Body of pancreas (tissue), 4 donors: ENCODE results near the gene BTBD1.

Experiments used
- POLR2A ChIP-seq, 3 donors: fragments of 450-650 bp; IDR thresholded peaks; one replicate each; pipeline ENCODE4 v1.6.1; 2016; ENCODE audit warnings: antibody characterized with exemption in 3 of 3, mild to moderate bottlenecking in 2 of 3
- TF ChIP-seq, protein P1 (sequence below), 7 experiments: fragments of 450-650 bp in 4 of 7; fragments of 200-600 bp in 3 of 7; sonication (generic) in 3 of 7; IDR thresholded peaks; one replicate each; pipeline ENCODE4 v1.5.1; 2016 to 2019; ENCODE audit warnings: antibody characterized with exemption in 7 of 7

DNA sequence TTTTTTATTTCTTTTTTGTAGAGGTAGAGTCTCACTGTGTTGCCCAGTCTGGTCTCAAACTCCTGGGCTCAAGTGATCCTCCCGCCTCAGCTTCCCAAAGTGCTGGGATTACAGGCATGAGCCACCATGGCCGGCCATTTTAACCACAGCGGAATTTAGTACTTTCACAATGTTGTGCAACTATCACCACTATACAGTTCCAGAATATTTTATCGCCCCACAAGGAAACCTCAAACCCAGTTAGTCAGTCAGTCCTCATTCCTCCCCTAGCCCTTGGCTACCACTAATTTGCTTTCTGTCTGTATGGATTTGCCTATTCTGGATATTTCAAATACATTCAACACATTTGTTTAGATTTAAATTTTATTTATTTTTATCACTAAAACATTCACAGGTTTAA, 99.0 kb downstream of the BTBD1 start:
- TF ChIP-seq, protein P1, sequence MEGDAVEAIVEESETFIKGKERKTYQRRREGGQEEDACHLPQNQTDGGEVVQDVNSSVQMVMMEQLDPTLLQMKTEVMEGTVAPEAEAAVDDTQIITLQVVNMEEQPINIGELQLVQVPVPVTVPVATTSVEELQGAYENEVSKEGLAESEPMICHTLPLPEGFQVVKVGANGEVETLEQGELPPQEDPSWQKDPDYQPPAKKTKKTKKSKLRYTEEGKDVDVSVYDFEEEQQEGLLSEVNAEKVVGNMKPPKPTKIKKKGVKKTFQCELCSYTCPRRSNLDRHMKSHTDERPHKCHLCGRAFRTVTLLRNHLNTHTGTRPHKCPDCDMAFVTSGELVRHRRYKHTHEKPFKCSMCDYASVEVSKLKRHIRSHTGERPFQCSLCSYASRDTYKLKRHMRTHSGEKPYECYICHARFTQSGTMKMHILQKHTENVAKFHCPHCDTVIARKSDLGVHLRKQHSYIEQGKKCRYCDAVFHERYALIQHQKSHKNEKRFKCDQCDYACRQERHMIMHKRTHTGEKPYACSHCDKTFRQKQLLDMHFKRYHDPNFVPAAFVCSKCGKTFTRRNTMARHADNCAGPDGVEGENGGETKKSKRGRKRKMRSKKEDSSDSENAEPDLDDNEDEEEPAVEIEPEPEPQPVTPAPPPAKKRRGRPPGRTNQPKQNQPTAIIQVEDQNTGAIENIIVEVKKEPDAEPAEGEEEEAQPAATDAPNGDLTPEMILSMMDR (IDR thresholded peaks at IDR 0.05): no peak
- no peak for TF ChIP-seq POLR2A (IDR thresholded peaks at IDR 0.05)
